GM12865 (cell line): ENCODE data around the gene PAX8.

Experiments used
- DNase-seq: peaks from one replicate; pipeline ENCODE4 v3.0.0; 2010; ENCODE audit warnings: low read depth
- H3K4me3 ChIP-seq: 2 replicates; pipeline ENCODE4 v1.5.1; 2011; ENCODE audit warnings: mild to moderate bottlenecking, low read depth, low read length, control low read depth
- CTCF ChIP-seq: IDR thresholded peaks from 2 replicates; pipeline ENCODE4 v1.5.1; 2011; ENCODE audit warnings: low read length, control low read depth, low read depth, inconsistent platforms; ENCODE audit not compliant: insufficient read depth; ENCODE audit errors: missing control alignments

PAX8 gene

GRCh38 chr2:113209646-113210171, 69.0 kb downstream of the PAX8 start:
- H3K4me3 ChIP-seq, result no peak overlapping the region
- no peak for TF ChIP-seq CTCF
- DNase-seq, result no peak

- TF ChIP-seq CTCF, result no peak
- DNase-seq, result no peak
- H3K4me3 ChIP-seq, result no peak overlapping the region
These were observed 69.6 kb downstream of the PAX8 start for GRCh38 chr2:113209011-113209645.

- TF ChIP-seq CTCF, result no peak
- no peak overlapping the region for H3K4me3 ChIP-seq
- no peak for DNase-seq
These were observed 70.3 kb downstream of the PAX8 start for GRCh38 chr2:113208396-113208795.

- DNase-seq, result no peak
- no peak overlapping the region for H3K4me3 ChIP-seq
- no peak for TF ChIP-seq CTCF
These were observed 71.7 kb downstream of the PAX8 start for GRCh38 chr2:113207021-113207420.

GRCh38 chr2:113206251-113206650, 72.5 kb downstream of the PAX8 start:
- DNase-seq, result no peak
- no peak overlapping the region for H3K4me3 ChIP-seq
- TF ChIP-seq CTCF, result no peak

GRCh38 chr2:113203901-113204519, 74.7 kb downstream of the PAX8 start:
- peak; percentile 85 for TF ChIP-seq CTCF
- H3K4me3 ChIP-seq, result no peak overlapping the region
- DNase-seq, result peak; percentile 80

GRCh38 chr2:113203217-113203530, 75.5 kb downstream of the PAX8 start:
- TF ChIP-seq CTCF, result no peak
- no peak overlapping the region for H3K4me3 ChIP-seq
- no peak for DNase-seq
